Measurements from ENCODE around the gene TSC22D3. TPM values are rescaled to one million over a fixed set of nuclear protein-coding genes. Genes with fewer than 3 reads are reported as not detected.

TSC22D3 gene
- polyA plus RNA-seq, 3 donors from 2014 or later = 496 to 775 (median 681) TPM

DNA sequence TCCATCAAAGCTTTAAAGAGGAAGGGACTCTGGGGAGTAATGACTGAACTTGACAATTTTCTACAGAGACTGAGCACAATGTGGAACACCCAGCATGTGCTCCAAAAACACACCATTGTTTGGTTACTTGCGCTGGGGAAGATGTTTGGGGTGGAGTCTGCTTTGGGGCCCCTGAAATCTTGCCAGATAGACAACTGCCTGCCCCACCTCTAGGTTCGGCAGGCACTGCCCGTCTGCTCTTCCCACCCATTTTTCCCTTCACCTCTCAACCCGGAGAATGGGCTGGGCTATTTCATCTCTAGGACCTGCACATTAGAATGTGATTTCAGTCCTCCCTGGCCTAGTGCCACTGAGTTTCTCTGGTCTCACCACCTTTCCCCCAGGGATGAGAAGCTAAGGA, 41.9 kb downstream of the TSC22D3 start:
- H3K27me3 Mint-ChIP-seq (ENCODE audit: low read depth in 3 of 3) = peaks cover 0 to 3% (median 0%) of the 10 kb centered on the region in 3 donors
- H3K4me1 Mint-ChIP-seq = peaks cover 0 to 5% of the 10 kb centered on the region in 2 donors
- H3K9me3 Mint-ChIP-seq = no peaks in the 10 kb centered on the region
- no peak overlapping the region for H3K4me3 Mint-ChIP-seq
- H3K27ac Mint-ChIP-seq = no peak overlapping the region
- no peak for DNase-seq
- H3K36me3 Mint-ChIP-seq = no peaks in the 10 kb centered on the region

DNA sequence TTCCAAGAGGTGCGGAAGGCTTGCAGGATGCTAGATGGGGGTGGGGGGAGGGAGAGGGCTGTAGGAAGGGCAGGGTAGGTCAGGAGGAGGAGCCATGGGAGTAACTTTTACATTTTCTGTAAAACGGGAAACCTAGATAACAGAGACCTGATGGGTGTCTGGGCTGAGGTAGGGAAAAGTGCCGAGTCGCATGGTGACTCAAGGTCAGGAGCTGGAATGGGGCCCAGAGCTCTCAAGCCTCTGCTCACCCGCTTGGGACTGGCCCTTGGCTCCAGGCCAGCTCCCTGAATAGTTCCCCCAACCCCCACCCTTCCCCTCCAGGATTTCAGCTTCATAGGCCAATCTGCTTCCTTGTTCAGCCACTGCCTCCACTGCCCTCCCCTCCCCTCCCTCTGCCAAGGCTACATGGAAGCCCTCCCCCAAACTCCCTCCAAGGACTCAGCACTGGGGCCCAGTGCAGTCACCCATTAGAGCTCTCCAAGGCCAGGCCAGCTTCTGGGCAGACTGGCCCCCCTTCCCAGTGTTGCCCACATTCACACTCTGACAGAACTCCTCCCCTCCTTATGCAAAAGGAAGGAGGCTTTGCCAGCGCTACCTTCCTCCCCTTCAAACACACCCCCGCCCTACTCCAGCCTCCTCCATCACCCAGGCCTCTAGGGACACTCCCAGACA, 43.6 kb downstream of the TSC22D3 start:
- Mint-ChIP-seq H3K27ac (no peak overlapping the region), H3K36me3 (no peaks in the 10 kb centered on the region), H3K9me3 (no peaks in the 10 kb centered on the region), H3K4me1 (peaks cover 0 to 5% of the 10 kb centered on the region in 2 donors), H3K4me3 (no peak overlapping the region), H3K27me3 (ENCODE audit: low read depth in 3 of 3) (peaks cover 0 to 3% (median 0%) of the 10 kb centered on the region in 3 donors)
- no peak for DNase-seq

DNA sequence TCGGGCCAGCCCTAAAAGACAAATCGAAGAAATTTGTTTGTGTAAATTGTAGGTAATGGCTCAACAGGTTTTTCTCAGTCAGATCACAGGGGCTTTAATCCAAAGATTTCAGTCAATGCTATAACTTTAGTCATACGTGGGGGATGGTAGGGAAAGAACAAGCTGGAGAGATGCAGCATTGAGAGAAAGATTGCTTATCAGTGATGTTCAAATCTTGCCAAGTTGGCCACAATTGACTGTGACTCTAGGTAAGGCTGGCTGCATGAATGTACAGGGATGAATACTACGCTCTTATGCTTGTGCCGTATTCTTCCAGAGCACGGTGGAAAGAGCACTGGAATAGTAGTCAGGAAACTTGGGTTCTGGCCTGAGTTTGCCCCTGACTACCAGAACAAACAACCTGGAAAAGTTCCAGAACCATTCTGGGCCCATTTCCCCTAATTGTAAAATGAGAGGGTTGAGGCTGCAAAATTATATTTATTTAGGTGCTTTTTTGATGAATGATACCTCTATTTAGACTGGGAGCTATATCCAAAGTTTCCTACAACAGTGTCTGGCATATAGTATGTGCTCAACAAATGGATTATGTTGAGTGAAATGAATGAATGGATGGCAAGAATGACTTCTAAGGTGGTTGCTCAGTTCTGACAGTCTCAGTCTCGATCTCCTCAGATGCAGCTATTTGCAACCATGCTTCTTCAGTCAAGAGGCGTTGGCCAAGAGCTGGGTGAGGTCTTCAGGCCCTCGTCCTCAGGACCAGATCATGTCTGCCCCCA, 44.4 kb downstream of the TSC22D3 start:
- DNase-seq = no peak
- Mint-ChIP-seq H3K4me3 (no peak overlapping the region), H3K9me3 (no peaks in the 10 kb centered on the region), H3K36me3 (no peaks in the 10 kb centered on the region), H3K27ac (no peak overlapping the region), H3K27me3 (ENCODE audit: low read depth in 3 of 3) (peaks cover 0 to 3% (median 0%) of the 10 kb centered on the region in 3 donors), H3K4me1 (peaks cover 0 to 5% of the 10 kb centered on the region in 2 donors)

DNA sequence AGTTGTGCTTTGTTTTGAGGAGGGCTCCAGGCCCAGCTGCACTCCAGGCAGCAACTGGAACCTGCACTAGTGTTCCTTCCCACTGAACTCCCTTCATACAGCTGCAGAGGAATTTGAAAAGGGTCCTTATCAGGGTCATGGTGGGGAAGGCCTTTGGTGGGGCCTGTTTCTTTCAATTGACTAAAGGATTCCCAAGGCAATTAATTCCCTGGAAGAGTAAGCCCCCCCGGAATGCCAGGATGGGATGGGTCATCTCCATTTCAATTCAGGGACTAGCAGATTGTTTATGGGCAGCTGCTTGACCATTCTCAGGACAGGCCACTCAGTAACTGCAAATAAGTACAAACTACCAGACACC, 45.3 kb downstream of the TSC22D3 start:
- no peak overlapping the region for H3K4me3 Mint-ChIP-seq
- H3K4me1 Mint-ChIP-seq = peaks cover 0 to 5% of the 10 kb centered on the region in 2 donors
- H3K27ac Mint-ChIP-seq = no peak overlapping the region
- H3K9me3 Mint-ChIP-seq = no peaks in the 10 kb centered on the region
- H3K36me3 Mint-ChIP-seq = no peaks in the 10 kb centered on the region
- no peak for DNase-seq
- peaks cover 0 to 3% (median 0%) of the 10 kb centered on the region in 3 donors for H3K27me3 Mint-ChIP-seq (ENCODE audit: low read depth in 3 of 3)

DNA sequence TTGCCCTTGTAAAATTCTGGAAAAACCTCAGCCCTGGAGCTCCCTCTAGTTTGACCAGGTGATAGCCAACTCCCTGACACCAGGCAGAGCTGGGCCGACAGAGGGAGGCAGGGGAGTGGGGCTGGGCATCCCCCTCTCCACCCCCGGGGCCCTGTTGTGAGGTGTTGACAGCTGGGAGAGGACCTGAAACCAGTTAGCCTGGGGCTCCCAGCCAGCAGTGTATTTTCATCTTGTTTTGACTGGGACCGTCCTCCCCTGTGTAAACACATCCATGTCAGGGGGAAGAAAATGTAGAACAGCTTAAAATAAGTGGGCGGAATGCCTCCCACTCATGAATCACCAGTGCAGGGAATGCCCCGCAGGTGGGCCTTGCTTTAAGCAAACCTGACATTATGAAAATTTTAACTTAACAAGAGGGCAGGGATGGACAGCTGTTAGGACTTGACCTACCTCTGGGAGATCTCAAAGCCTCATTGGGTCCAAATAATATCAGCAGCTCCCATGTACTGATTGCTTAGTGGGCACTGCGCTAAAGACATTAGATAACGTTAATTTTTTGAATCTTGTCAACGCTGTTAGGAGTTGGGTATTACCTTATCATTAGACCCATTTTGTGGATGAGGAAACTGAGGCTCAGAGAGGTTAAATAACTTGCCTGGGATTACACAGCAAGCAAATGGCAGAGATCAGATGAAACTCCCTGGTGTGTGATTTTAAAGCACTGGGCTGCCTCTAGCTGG, 45.9 kb downstream of the TSC22D3 start:
- H3K27me3 Mint-ChIP-seq (ENCODE audit: low read depth in 3 of 3) = peaks cover 0 to 3% (median 0%) of the 10 kb centered on the region in 3 donors
- H3K27ac Mint-ChIP-seq = no peak overlapping the region
- H3K36me3 Mint-ChIP-seq = no peaks in the 10 kb centered on the region
- no peak overlapping the region for H3K4me3 Mint-ChIP-seq
- H3K4me1 Mint-ChIP-seq = peaks cover 0 to 5% of the 10 kb centered on the region in 2 donors
- DNase-seq = no peak
- H3K9me3 Mint-ChIP-seq = no peaks in the 10 kb centered on the region

DNA sequence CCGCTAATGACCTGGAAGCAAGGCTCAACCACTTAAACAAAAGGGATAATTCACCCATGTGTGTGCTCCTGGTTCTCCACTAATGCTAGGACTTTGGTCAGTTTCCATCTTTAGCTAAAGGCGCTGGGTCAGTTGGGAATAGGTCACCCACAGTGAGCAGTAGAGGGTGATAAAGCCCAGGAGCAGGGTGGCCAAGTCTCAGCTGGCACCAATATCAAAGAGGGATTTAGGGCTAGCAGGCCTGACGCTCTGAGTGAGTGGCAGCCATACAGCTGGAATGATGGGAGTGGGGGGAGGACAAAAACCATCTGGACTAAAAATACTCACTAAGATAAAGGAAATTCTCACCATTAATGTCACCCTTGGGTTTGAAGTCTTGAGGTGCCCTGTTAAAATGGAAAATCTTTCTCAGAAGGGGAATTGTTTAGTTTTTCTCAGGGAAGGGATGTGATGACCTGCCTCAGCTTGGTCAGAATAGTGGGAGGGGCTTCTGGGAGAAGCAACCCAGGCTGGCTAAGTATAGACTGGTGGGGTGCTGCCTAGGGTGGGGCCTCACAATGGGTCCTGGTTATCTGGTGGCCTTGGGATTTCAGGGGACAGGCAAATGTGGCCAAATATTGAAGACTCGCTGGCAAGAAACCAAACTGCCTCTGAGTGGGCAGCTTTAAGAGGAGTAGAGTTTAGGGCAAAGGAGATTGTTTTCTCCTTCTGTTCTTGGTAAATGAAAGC, 47.1 kb downstream of the TSC22D3 start:
- peaks cover 0 to 5% of the 10 kb centered on the region in 2 donors for H3K4me1 Mint-ChIP-seq
- H3K27ac Mint-ChIP-seq = no peak overlapping the region
- no peak overlapping the region for H3K4me3 Mint-ChIP-seq
- no peak for DNase-seq
- H3K9me3 Mint-ChIP-seq = no peaks in the 10 kb centered on the region
- peaks cover 0 to 4% (median 3%) of the 10 kb centered on the region in 3 donors for H3K27me3 Mint-ChIP-seq (ENCODE audit: low read depth in 3 of 3)
- no peaks in the 10 kb centered on the region for H3K36me3 Mint-ChIP-seq

DNA sequence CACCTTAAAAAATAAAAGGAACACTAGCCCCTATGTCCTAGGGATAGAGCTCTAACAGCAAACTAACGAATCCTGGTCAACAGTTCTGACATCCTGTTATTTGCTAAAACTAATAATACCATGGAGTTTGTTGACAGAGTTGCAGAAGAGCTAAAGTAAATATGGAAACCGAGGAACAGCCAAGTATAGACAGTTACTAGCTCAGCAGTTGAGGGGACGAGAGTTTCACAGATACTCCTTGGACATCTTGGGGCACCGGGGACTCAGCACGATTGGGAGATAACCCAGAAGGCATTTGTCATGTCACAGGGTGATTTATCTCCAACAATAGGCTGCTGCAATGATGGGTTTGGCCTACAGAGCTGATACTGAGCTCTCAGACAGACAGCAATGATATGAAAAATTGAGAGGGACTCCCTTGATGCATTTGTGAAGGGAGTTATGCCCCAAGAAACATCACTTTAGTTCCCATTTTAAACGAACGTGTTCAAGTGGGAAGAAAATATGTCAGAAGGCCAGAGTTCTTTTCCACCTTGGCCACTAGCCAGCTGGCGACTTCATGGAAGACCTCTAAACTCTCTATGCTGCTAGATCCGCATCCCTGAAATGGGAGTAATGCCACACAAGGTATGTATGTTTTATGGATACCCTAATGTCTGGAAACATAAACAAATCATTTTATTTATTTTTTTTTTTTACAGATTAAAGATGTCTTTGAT, 48.6 kb downstream of the TSC22D3 start:
- H3K27ac Mint-ChIP-seq = no peak overlapping the region
- DNase-seq = no peak
- no peaks in the 10 kb centered on the region for H3K4me1 Mint-ChIP-seq
- no peaks in the 10 kb centered on the region for H3K36me3 Mint-ChIP-seq
- H3K4me3 Mint-ChIP-seq = no peak overlapping the region
- H3K27me3 Mint-ChIP-seq (ENCODE audit: low read depth in 3 of 3) = peaks cover 0 to 7% (median 3%) of the 10 kb centered on the region in 3 donors
- no peaks in the 10 kb centered on the region for H3K9me3 Mint-ChIP-seq

DNA sequence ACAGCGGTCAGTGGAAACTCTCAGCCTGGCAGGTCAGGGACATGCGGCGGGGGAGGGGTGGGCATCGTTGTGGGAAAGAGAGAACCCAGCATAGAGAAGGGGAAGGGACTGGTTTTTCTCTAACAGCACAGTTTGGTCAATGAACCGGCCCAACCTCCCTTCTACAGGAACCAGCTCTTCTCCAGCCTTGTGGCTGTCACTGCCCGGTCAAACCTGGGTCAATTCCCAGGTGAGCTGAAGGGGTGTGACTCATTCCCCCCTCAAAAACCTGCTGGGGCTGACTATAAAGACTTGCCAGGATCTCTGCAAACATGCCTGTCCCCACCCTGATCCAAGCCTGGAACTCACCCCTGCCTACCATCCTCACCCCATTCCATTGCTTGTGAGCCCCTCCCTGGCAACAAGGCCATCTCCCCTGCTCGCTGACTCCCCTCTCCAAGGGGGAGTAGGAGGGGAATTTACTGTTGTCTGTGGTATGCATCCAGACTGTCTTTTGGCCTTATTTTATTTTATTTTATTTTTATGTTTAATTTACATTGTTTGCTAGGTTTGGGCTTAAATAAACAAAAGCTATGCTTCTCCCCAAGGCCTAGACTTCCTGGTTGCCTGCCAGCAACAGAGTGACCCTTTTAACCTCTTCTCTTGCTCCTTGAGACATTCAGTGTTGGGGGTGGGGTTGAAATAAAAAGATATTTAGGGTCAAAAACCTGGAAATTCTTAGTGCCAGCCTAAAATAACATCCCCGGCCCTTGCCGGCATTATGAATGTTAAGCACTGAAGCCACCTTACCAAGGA, 49.6 kb downstream of the TSC22D3 start:
- Mint-ChIP-seq H3K27ac (no peak overlapping the region), H3K9me3 (no peaks in the 10 kb centered on the region), H3K36me3 (no peaks in the 10 kb centered on the region), H3K4me3 (no peak overlapping the region), H3K4me1 (no peaks in the 10 kb centered on the region), H3K27me3 (ENCODE audit: low read depth in 3 of 3) (peaks cover 0 to 13% (median 5%) of the 10 kb centered on the region in 3 donors)
- DNase-seq = no peak

DNA sequence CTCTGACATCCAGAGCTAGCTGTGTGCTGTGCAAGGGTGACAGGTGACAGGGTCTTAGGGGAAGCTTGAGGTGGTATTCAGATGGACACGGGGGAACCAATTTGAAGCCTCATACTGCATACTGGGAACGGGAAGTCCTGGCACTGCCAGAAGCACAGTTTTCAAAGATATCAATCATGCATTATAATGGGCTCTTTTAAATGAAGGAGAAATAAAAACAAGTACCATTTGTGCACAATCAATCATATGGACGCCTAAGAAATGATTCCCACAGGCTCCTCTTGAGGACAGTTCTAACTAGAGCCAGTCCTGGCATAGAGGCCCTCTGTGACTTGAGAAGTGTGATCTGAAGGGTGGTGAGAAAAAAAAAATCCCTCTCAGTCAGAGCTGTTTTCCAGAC, 50.9 kb downstream of the TSC22D3 start:
- Mint-ChIP-seq H3K4me1 (no peaks in the 10 kb centered on the region), H3K4me3 (no peak overlapping the region), H3K36me3 (no peaks in the 10 kb centered on the region), H3K27me3 (ENCODE audit: low read depth in 3 of 3) (peaks cover 0 to 13% (median 4%) of the 10 kb centered on the region in 3 donors), H3K27ac (peak overlapping the region in 1 of 6 donors; percentile 41), H3K9me3 (no peaks in the 10 kb centered on the region)
- no peak for DNase-seq

DNA sequence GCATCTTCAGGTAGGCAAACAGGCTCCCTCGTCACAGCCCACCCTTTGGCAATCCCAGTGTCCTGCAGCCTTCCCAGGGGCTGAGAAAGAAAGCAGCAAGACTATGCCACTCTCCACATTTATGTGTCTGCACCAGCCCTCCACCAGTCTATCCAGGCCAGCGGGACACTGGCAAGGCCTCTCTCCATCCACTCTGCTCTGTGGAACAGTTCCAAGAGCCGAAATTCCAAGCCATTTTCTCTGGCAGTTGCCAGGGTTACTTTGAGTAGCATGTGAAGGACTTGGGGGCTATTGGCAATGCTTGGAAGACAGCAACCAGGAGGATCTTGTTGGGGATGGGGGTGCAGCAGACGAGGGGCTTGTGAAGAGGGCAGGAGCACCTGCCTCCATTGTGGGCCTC, 52.1 kb downstream of the TSC22D3 start:
- Mint-ChIP-seq H3K4me1 (no peaks in the 10 kb centered on the region), H3K27ac (peak overlapping the region in 1 of 6 donors; percentile 70), H3K27me3 (ENCODE audit: low read depth in 3 of 3) (peaks cover 0 to 13% (median 6%) of the 10 kb centered on the region in 3 donors), H3K36me3 (no peaks in the 10 kb centered on the region), H3K4me3 (no peak overlapping the region), H3K9me3 (no peaks in the 10 kb centered on the region)
- no peak for DNase-seq

DNA sequence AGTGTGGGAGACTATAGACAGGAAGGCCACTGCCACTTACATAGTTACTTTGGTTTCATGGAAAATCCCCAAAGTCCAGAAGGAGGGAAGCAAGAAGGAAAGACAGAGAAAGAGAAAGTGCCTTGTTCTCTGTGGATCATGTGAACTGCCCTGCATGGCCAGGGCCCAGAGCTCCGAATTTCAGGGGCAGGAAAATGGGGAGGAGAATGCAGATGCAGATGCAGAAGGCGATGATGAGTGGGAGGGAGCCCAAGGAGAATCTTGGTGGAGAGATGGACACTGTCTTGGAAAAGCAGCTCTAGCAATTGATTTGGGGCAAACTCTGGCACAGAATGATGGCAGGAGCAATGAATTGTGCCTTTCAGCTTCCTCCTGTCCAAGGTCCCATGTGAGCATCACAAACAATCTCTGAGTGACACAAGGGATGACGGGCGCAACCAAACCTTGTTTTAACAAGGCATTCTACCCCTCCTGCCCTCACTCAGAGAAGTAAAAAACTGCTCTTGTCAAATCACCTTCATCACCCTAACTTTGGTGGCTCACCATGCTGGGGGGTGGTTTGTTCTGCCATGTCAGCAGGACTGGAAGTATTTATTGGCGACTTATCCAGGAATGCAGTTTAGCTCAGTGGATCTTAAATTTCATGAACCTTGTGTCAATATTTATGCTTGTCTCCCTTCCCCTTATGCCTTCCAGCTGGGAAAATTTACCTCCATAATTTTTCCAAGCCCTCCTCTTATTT, 53.5 kb downstream of the TSC22D3 start:
- H3K4me3 Mint-ChIP-seq = no peak overlapping the region
- peak overlapping the region in 1 of 6 donors; percentile 29 for H3K27ac Mint-ChIP-seq
- H3K9me3 Mint-ChIP-seq = no peaks in the 10 kb centered on the region
- no peak for DNase-seq
- H3K36me3 Mint-ChIP-seq = no peaks in the 10 kb centered on the region
- H3K27me3 Mint-ChIP-seq (ENCODE audit: low read depth in 3 of 3) = peaks cover 5 to 26% (median 9%) of the 10 kb centered on the region in 3 donors
- H3K4me1 Mint-ChIP-seq = peaks cover 11 to 12% of the 10 kb centered on the region in 2 donors

DNA sequence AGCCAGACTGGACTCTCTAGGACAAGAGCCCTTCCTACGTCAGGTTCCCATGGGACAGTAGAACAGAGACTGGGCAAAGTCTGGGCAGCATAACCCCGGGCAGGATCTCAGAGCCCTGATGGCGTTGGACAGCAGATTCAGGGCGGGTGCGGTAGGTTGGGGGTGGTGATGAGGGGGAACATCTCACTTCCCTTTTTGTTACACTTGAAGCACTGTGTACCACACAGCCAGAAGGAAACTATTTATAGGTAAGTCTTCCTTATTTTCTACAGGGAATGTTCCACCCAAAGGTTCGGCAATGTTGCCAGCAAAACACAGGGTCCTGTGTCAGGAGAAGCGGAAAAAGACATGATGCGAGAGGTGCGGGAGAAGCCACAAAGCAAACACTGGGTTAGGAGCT, 54.3 kb downstream of the TSC22D3 start:
- Mint-ChIP-seq H3K36me3 (no peaks in the 10 kb centered on the region), H3K27me3 (ENCODE audit: low read depth in 3 of 3) (peaks cover 12 to 35% (median 13%) of the 10 kb centered on the region in 3 donors), H3K9me3 (no peaks in the 10 kb centered on the region), H3K4me3 (peak overlapping the region in 1 of 5 donors; percentile 7), H3K4me1 (peaks cover 15% of the 10 kb centered on the region in 2 donors), H3K27ac (no peak overlapping the region)
- DNase-seq = no peak

All from immature natural killer cell (primary cell).